ENCODE measurements around the gene CPE. TPM values are rescaled to one million over a fixed set of nuclear protein-coding genes. Genes with fewer than 3 reads are reported as not detected.
"Not testable (repeated sequence)": the region's sequence is repeated elsewhere in the genome, so short reads cannot be mapped to it uniquely, and the experiment has no call there.

Gene CPE
- 49.7 TPM for total RNA-seq
- long read RNA-seq, transcript CPE-201 (9 exons, 2,421 nt): major isoform, 182 of 185 reads
- long read RNA-seq, partial matches to known transcripts: 2 of 185 reads
- long read RNA-seq, other reads (novel, unspliced or antisense): 1 of 185 reads

GRCh38 chr4:165378745-165379677, at the start of gene CPE:
Gene CPE, plus strand, starts transcription at chr4:165379008. Its CDS starts 214 bp downstream, at chr4:165379222.
- DNase-seq (peak; percentile 85), ATAC-seq (ENCODE audit: poor library complexity) (peak; percentile 98)
- intact Hi-C loops (cut with DNase I): no loop called here

- no peak for ATAC-seq (ENCODE audit: poor library complexity)
- intact Hi-C loops (cut with DNase I): no loop called here
- no peak for DNase-seq
Measured at GRCh38 chr4:165330071-165330470, 48.7 kb upstream of the CPE start.

- no peak for DNase-seq
- ATAC-seq (ENCODE audit: poor library complexity): no peak
- intact Hi-C loops (cut with DNase I): no loop called here
Measured at GRCh38 chr4:165330666-165331065, 48.1 kb upstream of the CPE start.

GRCh38 chr4:165331359-165331758, 47.4 kb upstream of the CPE start:
- ATAC-seq (ENCODE audit: poor library complexity) (no peak), DNase-seq (no peak)
- intact Hi-C loops (cut with DNase I): no loop called here

GRCh38 chr4:165331823-165332222, 47.0 kb upstream of the CPE start:
- DNase-seq (no peak), ATAC-seq (ENCODE audit: poor library complexity) (no peak)
- intact Hi-C loops (cut with DNase I): no loop called here

GRCh38 chr4:165332502-165332901, 46.3 kb upstream of the CPE start:
- no peak for DNase-seq
- no peak for ATAC-seq (ENCODE audit: poor library complexity)
- intact Hi-C loops (cut with DNase I): no loop called here

GRCh38 chr4:165335163-165335703, 43.6 kb upstream of the CPE start:
- ATAC-seq (ENCODE audit: poor library complexity): no peak
- intact Hi-C loops (cut with DNase I): no loop called here
- DNase-seq: no peak

- ATAC-seq (ENCODE audit: poor library complexity): no peak
- DNase-seq: no peak
- intact Hi-C loops (cut with DNase I): no loop called here
Measured at GRCh38 chr4:165336743-165337142, 42.1 kb upstream of the CPE start.

- ATAC-seq (ENCODE audit: poor library complexity); DNase-seq; intact Hi-C loops (cut with DNase I): not testable (repeated sequence)
Measured at GRCh38 chr4:165342340-165342739, 36.5 kb upstream of the CPE start.

- intact Hi-C loops (cut with DNase I): no loop called here
- ATAC-seq (ENCODE audit: poor library complexity) (no peak), DNase-seq (no peak)
Measured at GRCh38 chr4:165343353-165344191, 35.2 kb upstream of the CPE start.

GRCh38 chr4:165345666-165346417, 33.0 kb upstream of the CPE start:
- ATAC-seq (ENCODE audit: poor library complexity): no peak
- intact Hi-C loops (cut with DNase I): loop anchor here (5.0 kb wide), 1 partner anchor 214 kb away; no protein-coding TSS in a partner anchor
- no peak for DNase-seq

GRCh38 chr4:165347647-165348569, 30.9 kb upstream of the CPE start:
- DNase-seq (no peak), ATAC-seq (ENCODE audit: poor library complexity) (no peak)
- intact Hi-C loops (cut with DNase I): loop anchor here (5.0 kb wide), 1 partner anchor 216 kb away; no protein-coding TSS in a partner anchor

- intact Hi-C loops (cut with DNase I): no loop called here
- ATAC-seq (ENCODE audit: poor library complexity) (no peak), DNase-seq (no peak)
Measured at GRCh38 chr4:165351359-165352130, 27.3 kb upstream of the CPE start.

- ATAC-seq (ENCODE audit: poor library complexity): peak; percentile 66
- intact Hi-C loops (cut with DNase I): loop anchor here (5.0 kb wide), 1 partner anchor 106 kb away; no protein-coding TSS in a partner anchor
- DNase-seq: no peak
Measured at GRCh38 chr4:165355900-165356300, 22.9 kb upstream of the CPE start.

- no peak for ATAC-seq (ENCODE audit: poor library complexity)
- intact Hi-C loops (cut with DNase I): loop anchor here (5.0 kb wide), 1 partner anchor 103 kb away; no protein-coding TSS in a partner anchor
Measured at GRCh38 chr4:165359506-165359905, 19.3 kb upstream of the CPE start.

GRCh38 chr4:165360041-165360695, 18.6 kb upstream of the CPE start:
- ATAC-seq (ENCODE audit: poor library complexity) (peak; percentile 34), DNase-seq (no peak)
- intact Hi-C loops (cut with DNase I): no loop called here

More at GRCh38 chr4:165359506-165359905, 19.3 kb upstream of the CPE start:
- no peak for DNase-seq
